Stimulated activated effector memory CD8-positive, alpha-beta T cell treated with anti-CD3 and anti-CD28 coated beads, Interleukin-12 subunit alpha, Interleukin-12 subunit beta, amount 100 ng/mL, for 72 hours (primary cell): ENCODE measurements around the gene FRK.

Experiments
- ATAC-seq: fragments of 150-1000 bp; cut with Tn5 transposase; 2 replicates; pipeline ENCODE4 v1.10.0; 2021
- DNase-seq, 2 donors: peaks; one replicate each; pipeline ENCODE4 v3.0.0; 2021 to 2022; ENCODE audit warnings: low spot score in 2 of 2
- H3K27ac Mint-ChIP-seq: one replicate; pipeline ENCODE4 v1.8.0; 2022; ENCODE audit warnings: mild to moderate bottlenecking, mixed read lengths
- H3K36me3 Mint-ChIP-seq: one replicate; pipeline ENCODE4 v1.8.0; 2022; ENCODE audit warnings: mild to moderate bottlenecking, mixed read lengths
- H3K4me1 Mint-ChIP-seq: one replicate; pipeline ENCODE4 v1.8.0; 2022; ENCODE audit warnings: mixed read lengths
- H3K4me3 Mint-ChIP-seq: one replicate; pipeline ENCODE4 v1.8.0; 2022; ENCODE audit warnings: mild to moderate bottlenecking, mixed read lengths
- H3K9me3 Mint-ChIP-seq: one replicate; pipeline ENCODE4 v1.8.0; 2022; ENCODE audit warnings: mixed read lengths

FRK gene

GRCh38 chr6:116029535-116029934 lies 31.2 kb downstream of the FRK start:
- Mint-ChIP-seq H3K36me3 (no peaks in the 10 kb centered on the region), H3K9me3 (no peaks in the 10 kb centered on the region), H3K4me1 (no peaks in the 10 kb centered on the region), H3K27ac (no peak overlapping the region), H3K4me3 (no peak overlapping the region)
- DNase-seq (no peak), ATAC-seq (no peak)

- ATAC-seq, result no peak
Measured at GRCh38 chr6:116028233-116028632, 32.5 kb downstream of the FRK start.

GRCh38 chr6:116027801-116028200 lies 32.9 kb downstream of the FRK start:
- no peaks in the 10 kb centered on the region for H3K4me1 Mint-ChIP-seq
- H3K36me3 Mint-ChIP-seq, result no peaks in the 10 kb centered on the region
- DNase-seq (no peak), ATAC-seq (peak; percentile 73)
- H3K27ac Mint-ChIP-seq, result no peak overlapping the region
- no peaks in the 10 kb centered on the region for H3K9me3 Mint-ChIP-seq
- H3K4me3 Mint-ChIP-seq, result no peak overlapping the region

More at GRCh38 chr6:116028233-116028632, 32.5 kb downstream of the FRK start:
- Mint-ChIP-seq H3K36me3 (no peaks in the 10 kb centered on the region), H3K4me1 (no peaks in the 10 kb centered on the region), H3K9me3 (no peaks in the 10 kb centered on the region), H3K27ac (no peak overlapping the region), H3K4me3 (no peak overlapping the region)
- DNase-seq, result no peak

- Mint-ChIP-seq H3K27ac (no peak overlapping the region), H3K36me3 (no peaks in the 10 kb centered on the region), H3K4me3 (no peak overlapping the region), H3K9me3 (no peaks in the 10 kb centered on the region), H3K4me1 (no peaks in the 10 kb centered on the region)
- DNase-seq (no peak), ATAC-seq (peak; percentile 31)
Measured at GRCh38 chr6:116025405-116025804, 35.3 kb downstream of the FRK start.

- H3K4me3 Mint-ChIP-seq, result no peak overlapping the region
- no peaks in the 10 kb centered on the region for H3K9me3 Mint-ChIP-seq
- H3K36me3 Mint-ChIP-seq, result no peaks in the 10 kb centered on the region
- no peaks in the 10 kb centered on the region for H3K4me1 Mint-ChIP-seq
- ATAC-seq (no peak), DNase-seq (no peak)
- H3K27ac Mint-ChIP-seq, result no peak overlapping the region
Measured at GRCh38 chr6:116022841-116023445, 37.7 kb downstream of the FRK start.

- H3K27ac Mint-ChIP-seq, result no peak overlapping the region
- H3K4me1 Mint-ChIP-seq, result no peaks in the 10 kb centered on the region
Measured at GRCh38 chr6:116020738-116021137, 40.0 kb downstream of the FRK start.

GRCh38 chr6:116019428-116019827 lies 41.3 kb downstream of the FRK start:
- Mint-ChIP-seq H3K36me3 (no peaks in the 10 kb centered on the region), H3K4me3 (no peak overlapping the region), H3K4me1 (no peaks in the 10 kb centered on the region), H3K9me3 (no peaks in the 10 kb centered on the region), H3K27ac (no peak overlapping the region)
- ATAC-seq (no peak), DNase-seq (no peak)

More at GRCh38 chr6:116020738-116021137, 40.0 kb downstream of the FRK start:
- no peak overlapping the region for H3K4me3 Mint-ChIP-seq
- H3K36me3 Mint-ChIP-seq, result no peaks in the 10 kb centered on the region
- ATAC-seq, result no peak
- no peaks in the 10 kb centered on the region for H3K9me3 Mint-ChIP-seq
- no peak for DNase-seq

GRCh38 chr6:116018976-116019375 lies 41.7 kb downstream of the FRK start:
- H3K27ac Mint-ChIP-seq, result no peak overlapping the region
- H3K4me3 Mint-ChIP-seq, result no peak overlapping the region
- no peaks in the 10 kb centered on the region for H3K36me3 Mint-ChIP-seq
- no peaks in the 10 kb centered on the region for H3K9me3 Mint-ChIP-seq
- no peak for ATAC-seq
- no peak for DNase-seq
- no peaks in the 10 kb centered on the region for H3K4me1 Mint-ChIP-seq

GRCh38 chr6:116017546-116018295 lies 43.0 kb downstream of the FRK start:
- Mint-ChIP-seq H3K4me1 (no peaks in the 10 kb centered on the region), H3K4me3 (no peak overlapping the region), H3K9me3 (no peaks in the 10 kb centered on the region), H3K27ac (no peak overlapping the region), H3K36me3 (no peaks in the 10 kb centered on the region)
- no peak for ATAC-seq
- no peak for DNase-seq

GRCh38 chr6:116016846-116017545 lies 43.7 kb downstream of the FRK start:
- H3K4me1 Mint-ChIP-seq, result peaks cover 2% of the 10 kb centered on the region
- no peak overlapping the region for H3K4me3 Mint-ChIP-seq
- no peaks in the 10 kb centered on the region for H3K36me3 Mint-ChIP-seq
- ATAC-seq (no peak), DNase-seq (no peak)
- H3K27ac Mint-ChIP-seq, result no peak overlapping the region
- H3K9me3 Mint-ChIP-seq, result no peaks in the 10 kb centered on the region

- Mint-ChIP-seq H3K27ac (no peak overlapping the region), H3K36me3 (no peaks in the 10 kb centered on the region), H3K4me1 (peaks cover 11% of the 10 kb centered on the region), H3K9me3 (no peaks in the 10 kb centered on the region), H3K4me3 (no peak overlapping the region)
- DNase-seq (no peak), ATAC-seq (no peak)
Measured at GRCh38 chr6:116015983-116016382, 44.7 kb downstream of the FRK start.

GRCh38 chr6:116015561-116015960 lies 45.1 kb downstream of the FRK start:
- DNase-seq (no peak), ATAC-seq (no peak)
- no peaks in the 10 kb centered on the region for H3K9me3 Mint-ChIP-seq
- H3K27ac Mint-ChIP-seq, result no peak overlapping the region
- no peaks in the 10 kb centered on the region for H3K36me3 Mint-ChIP-seq
- no peak overlapping the region for H3K4me3 Mint-ChIP-seq
- peaks cover 11% of the 10 kb centered on the region for H3K4me1 Mint-ChIP-seq

GRCh38 chr6:116012951-116013350 lies 47.7 kb downstream of the FRK start:
- H3K4me1 Mint-ChIP-seq, result peaks cover 11% of the 10 kb centered on the region

GRCh38 chr6:116012471-116012949 lies 48.2 kb downstream of the FRK start:
- ATAC-seq (no peak), DNase-seq (no peak)
- Mint-ChIP-seq H3K27ac (no peak overlapping the region), H3K4me3 (no peak overlapping the region), H3K36me3 (no peaks in the 10 kb centered on the region), H3K4me1 (peaks cover 11% of the 10 kb centered on the region), H3K9me3 (no peaks in the 10 kb centered on the region)

More at GRCh38 chr6:116012951-116013350, 47.7 kb downstream of the FRK start:
- DNase-seq (no peak), ATAC-seq (no peak)
- Mint-ChIP-seq H3K4me3 (no peak overlapping the region), H3K9me3 (no peaks in the 10 kb centered on the region), H3K27ac (no peak overlapping the region), H3K36me3 (no peaks in the 10 kb centered on the region)

GRCh38 chr6:116011520-116011919 lies 49.2 kb downstream of the FRK start:
- DNase-seq (peak in 1 of 2 donors; percentile 51), ATAC-seq (peak; percentile 98)
- H3K27ac Mint-ChIP-seq, result no peak overlapping the region
- H3K4me3 Mint-ChIP-seq, result no peak overlapping the region
- H3K36me3 Mint-ChIP-seq, result no peaks in the 10 kb centered on the region
- H3K4me1 Mint-ChIP-seq, result peaks cover 11% of the 10 kb centered on the region
- H3K9me3 Mint-ChIP-seq, result no peaks in the 10 kb centered on the region
